IMR-90 (cell line): ENCODE results near the gene OSBP. TPM values are rescaled to one million over a fixed set of nuclear protein-coding genes. Genes with fewer than 3 reads are reported as not detected.

ENCODE experiments used
- ATAC-seq: fragments of 200-7000 bp; cut with Tn5 transposase; 2 replicates; pipeline ENCODE4 v1.9.1; 2020; ENCODE audit warnings: low read depth, mild to moderate bottlenecking, moderate library complexity
- BruUV-seq: library from RNA; stranded (reverse); fragments of 400-500 nt; replicated peaks from 2 replicates; lab custom pipeline; 2021; lab: Mats Ljungman, UMichigan
- CTCF ChIA-PET: fragments of 300-600 bp; formaldehyde crosslinking; extraction: SDS; loops from one replicate; lab custom pipeline; 2021; ENCODE audit warnings: antibody characterized with exemption; lab: Yijun Ruan, JAX
- POLR2A ChIA-PET: fragments of 300-600 bp; sonication (Branson Sonifier 250); formaldehyde crosslinking; loops from one replicate; lab custom pipeline; 2022; ENCODE audit warnings: antibody characterized with exemption; ENCODE audit not compliant: unreplicated experiment; lab: Charles Lee
- DNase-seq: peaks from one replicate; pipeline ENCODE4 v3.0.0; 2013
- H2AFZ ChIP-seq: replicated peaks from 2 replicates; pipeline ENCODE3; 2013; ENCODE audit warnings: low read length, mild to moderate bottlenecking; ENCODE audit not compliant: poor library complexity
- H2AK5ac ChIP-seq: 2 replicates; pipeline ENCODE4 v1.6.1; 2013; ENCODE audit warnings: low read depth, low read length, inconsistent platforms
- H2AK9ac ChIP-seq: replicated peaks from 2 replicates; pipeline ENCODE3; 2013; ENCODE audit warnings: mild to moderate bottlenecking, low read depth, low read length, moderate library complexity; ENCODE audit not compliant: poor library complexity
- H2BK120ac ChIP-seq: 2 replicates; pipeline ENCODE4 v1.6.1; 2013; ENCODE audit warnings: low read depth, low read length, inconsistent platforms
- H2BK15ac ChIP-seq: 3 replicates; pipeline ENCODE4 v1.6.1; 2013; ENCODE audit warnings: low read depth, low read length, inconsistent platforms
- H2BK20ac ChIP-seq: 2 replicates; pipeline ENCODE4 v1.6.1; 2013; ENCODE audit warnings: low read depth, mild to moderate bottlenecking, inconsistent platforms, low read length, moderate library complexity
- H2BK5ac ChIP-seq: 2 replicates; pipeline ENCODE4 v1.6.1; 2013; ENCODE audit warnings: mild to moderate bottlenecking, low read depth, low read length, inconsistent platforms; ENCODE audit not compliant: poor library complexity, severe bottlenecking
- H3K14ac ChIP-seq: replicated peaks from 2 replicates; pipeline ENCODE4 v1.6.1; 2013; ENCODE audit warnings: low read depth, low read length, inconsistent platforms
- H3K18ac ChIP-seq: 2 replicates; pipeline ENCODE4 v1.6.1; 2013; ENCODE audit warnings: low read depth, low read length, control low read depth
- H3K23ac ChIP-seq: 2 replicates; pipeline ENCODE4 v1.6.1; 2013; ENCODE audit warnings: low read depth, low read length, inconsistent platforms
- H3K27ac ChIP-seq: 2 replicates; pipeline ENCODE4 v1.5.1; 2013; ENCODE audit warnings: mild to moderate bottlenecking, control low read depth, low read length; ENCODE audit not compliant: insufficient read depth
- H3K27me3 ChIP-seq: 2 replicates; pipeline ENCODE4 v1.6.1; 2013; ENCODE audit warnings: low read length; ENCODE audit not compliant: control insufficient read depth, insufficient read depth
- H3K36me3 ChIP-seq: 2 replicates; pipeline ENCODE4 v1.6.1; 2013; ENCODE audit warnings: low read length, mixed read lengths; ENCODE audit not compliant: control insufficient read depth, insufficient read depth
- H3K4ac ChIP-seq: 2 replicates; pipeline ENCODE4 v1.6.1; 2013; ENCODE audit warnings: low read depth, low read length, inconsistent platforms
- H3K4me1 ChIP-seq: 2 replicates; pipeline ENCODE4 v1.6.1; 2013; ENCODE audit warnings: low read length, mixed read lengths; ENCODE audit not compliant: control insufficient read depth, insufficient read depth
- H3K4me2 ChIP-seq: 2 replicates; pipeline ENCODE4 v1.6.1; 2013; ENCODE audit warnings: low read depth, mild to moderate bottlenecking, control low read depth, low read length, moderate library complexity
- H3K4me3 ChIP-seq: 2 replicates; pipeline ENCODE4 v1.5.1; 2013; ENCODE audit warnings: low read depth, mild to moderate bottlenecking, control low read depth, low read length, moderate library complexity; ENCODE audit not compliant: insufficient read depth
- H3K56ac ChIP-seq: 2 replicates; pipeline ENCODE4 v1.6.1; 2013; ENCODE audit warnings: low read length, inconsistent platforms; ENCODE audit not compliant: insufficient read depth; ENCODE audit errors: extremely low read depth
- H3K79me1 ChIP-seq, 2 experiments: 2 replicates each; pipeline ENCODE4 v1.6.1; 2013; ENCODE audit warnings: low read length in 2 of 2, inconsistent platforms in 1 of 2, low read depth in 1 of 2
- H3K9ac ChIP-seq: 2 replicates; pipeline ENCODE4 v1.6.1; 2013; ENCODE audit warnings: low read depth, low read length, control low read depth
- H3K9me1 ChIP-seq: 2 replicates; pipeline ENCODE4 v1.6.1; 2013; ENCODE audit warnings: low read length, inconsistent platforms; ENCODE audit not compliant: insufficient read depth
- H3K9me3 ChIP-seq: 2 replicates; pipeline ENCODE4 v1.6.1; 2013; ENCODE audit warnings: low read length; ENCODE audit not compliant: control insufficient read depth, insufficient read depth
- H4K20me1 ChIP-seq: 2 replicates; pipeline ENCODE4 v1.6.1; 2013; ENCODE audit warnings: low read length, inconsistent platforms; ENCODE audit not compliant: insufficient read depth
- H4K5ac ChIP-seq: 2 replicates; pipeline ENCODE4 v1.6.1; 2013; ENCODE audit warnings: mild to moderate bottlenecking, low read depth, low read length, control low read depth
- H4K8ac ChIP-seq, 2 experiments: 2 replicates each; pipeline ENCODE4 v1.6.1; 2013; ENCODE audit warnings: low read depth in 2 of 2, low read length in 2 of 2, control low read depth in 1 of 2, inconsistent platforms in 1 of 2
- H4K91ac ChIP-seq: 2 replicates; pipeline ENCODE4 v1.6.1; 2013; ENCODE audit warnings: low read depth, low read length, inconsistent platforms; ENCODE audit not compliant: insufficient read depth
- BHLHE40 ChIP-seq: fragments of 150-350 bp; IDR thresholded peaks from 2 replicates; pipeline ENCODE4 v1.6.1; 2016; ENCODE audit warnings: mild to moderate bottlenecking, low read depth, low read length
- CEBPB ChIP-seq: IDR thresholded peaks from 2 replicates; pipeline ENCODE4 v1.6.1; 2012; ENCODE audit warnings: low read depth, low read length, improper control_type of control experiment
- CHD1 ChIP-seq: IDR thresholded peaks from 2 replicates; pipeline ENCODE4 v1.6.1; 2012; ENCODE audit warnings: low read depth, low read length, improper control_type of control experiment
- CTCF ChIP-seq: conservative IDR thresholded peaks from 2 replicates; pipeline ENCODE4 v1.5.1; 2012; ENCODE audit warnings: mild to moderate bottlenecking, low read depth, low read length, improper control_type of control experiment
- ELK1 ChIP-seq: fragments of 150-350 bp; IDR thresholded peaks from 2 replicates; pipeline ENCODE4 v1.6.1; 2016; ENCODE audit warnings: low read depth, mild to moderate bottlenecking, low read length, moderate library complexity, borderline replicate concordance
- FOS ChIP-seq: fragments of 150-350 bp; IDR thresholded peaks from 2 replicates; pipeline ENCODE4 v1.6.1; 2016; ENCODE audit warnings: low read depth, low read length
- MAFK ChIP-seq: IDR thresholded peaks from 2 replicates; pipeline ENCODE4 v1.6.1; 2012; ENCODE audit warnings: low read depth, low read length, improper control_type of control experiment
- MAZ ChIP-seq: IDR thresholded peaks from 2 replicates; pipeline ENCODE4 v1.6.1; 2012; ENCODE audit warnings: low read depth, mild to moderate bottlenecking, low read length, improper control_type of control experiment, moderate library complexity, borderline replicate concordance
- MXI1 ChIP-seq: IDR thresholded peaks from 2 replicates; pipeline ENCODE4 v1.6.1; 2012; ENCODE audit warnings: low read depth, mild to moderate bottlenecking, low read length, moderate library complexity, borderline replicate concordance
- NFE2L2 ChIP-seq: fragments of 150-350 bp; IDR thresholded peaks from 2 replicates; pipeline ENCODE4 v1.6.1; 2016; ENCODE audit warnings: low read depth, mild to moderate bottlenecking, low read length
- POLR2A ChIP-seq: IDR thresholded peaks from 2 replicates; pipeline ENCODE4 v1.6.1; 2012; ENCODE audit warnings: mild to moderate bottlenecking, low read depth, low read length
- RAD21 ChIP-seq: IDR thresholded peaks from 2 replicates; pipeline ENCODE4 v1.6.1; 2012; ENCODE audit warnings: low read length, improper control_type of control experiment
- RCOR1 ChIP-seq: IDR thresholded peaks from 2 replicates; pipeline ENCODE4 v1.6.1; 2012; ENCODE audit warnings: mild to moderate bottlenecking, low read length, improper control_type of control experiment; ENCODE audit not compliant: insufficient replicate concordance
- RFX5 ChIP-seq: IDR thresholded peaks from 2 replicates; pipeline ENCODE4 v1.8.0; 2012; ENCODE audit warnings: low read depth, mild to moderate bottlenecking, low read length, moderate library complexity
- SMC3 ChIP-seq: fragments of 150-350 bp; IDR thresholded peaks from 2 replicates; pipeline ENCODE4 v1.6.1; 2016; ENCODE audit warnings: low read depth, mild to moderate bottlenecking, antibody characterized with exemption, low read length, moderate library complexity
- WGBS, 2 experiments: methylation state at CpG; one replicate each; pipeline versions ENCODE4 v1.1.5 to v1.1.7; 2013; ENCODE audit warnings: missing lambda C conversion rate in 2 of 2; ENCODE audit not compliant: insufficient read length in 1 of 2; ENCODE audit errors: extremely low coverage in 2 of 2; 5-methylcytosine and 5-hydroxymethylcytosine counted together
- dilution Hi-C: fragments of 300-500 bp; cut with HindIII; formaldehyde crosslinking; loops from one replicate; pipeline ENCODE4 v1.14.3; 2018; ENCODE audit warnings: low sequenced_read_pairs; ENCODE audit not compliant: unreplicated experiment
- in situ Hi-C: fragments of 300-500 bp; cut with MboI; formaldehyde crosslinking; loops from 3 replicates; pipeline ENCODE4 v1.14.3; 2019; ENCODE audit warnings: low sequenced_read_pairs, inconsistent platforms, mixed read lengths
- intact Hi-C: fragments of 100-400 bp; cut with micrococcal nuclease; formaldehyde crosslinking; loops from 2 replicates; pipeline ENCODE4 v1.10.0; 2022
- polyA plus RNA-seq, 3 experiments: library from polyadenylated mRNA; depleted of rRNA; stranded (reverse); fragments of >200 nt; gene quantifications; 2 replicates each; pipeline ENCODE4 v1.2.3, GENCODE V29; 2012; ENCODE audit warnings: low replicate concordance in 1 of 3
- total RNA-seq: library from RNA; depleted of rRNA; stranded (reverse); fragments of >200 nt; gene quantifications from 2 replicates; pipeline ENCODE4 v1.2.3, GENCODE V29; 2012
- TF ChIP-seq, protein P1 (sequence below): fragments of 150-350 bp; IDR thresholded peaks from 2 replicates; pipeline ENCODE4 v1.6.1; 2017; ENCODE audit warnings: mild to moderate bottlenecking, antibody characterized with exemption, low read length, low read depth

OSBP gene
- total and polyA plus RNA-seq, 2 of the 4 experiments (the other 2 are of a cell fraction) = 22.1 to 27.4 TPM

- TF ChIP-seq SMC3 (no peak), ELK1 (no peak), MAFK (no peak), POLR2A (no peak), RCOR1 (no peak), RAD21 (no peak), RFX5 (no peak), NFE2L2 (no peak), CEBPB (no peak), MXI1 (no peak), BHLHE40 (no peak), CTCF (no peak), FOS (no peak), MAZ (no peak), CHD1 (no peak)
- TF ChIP-seq, protein P1, sequence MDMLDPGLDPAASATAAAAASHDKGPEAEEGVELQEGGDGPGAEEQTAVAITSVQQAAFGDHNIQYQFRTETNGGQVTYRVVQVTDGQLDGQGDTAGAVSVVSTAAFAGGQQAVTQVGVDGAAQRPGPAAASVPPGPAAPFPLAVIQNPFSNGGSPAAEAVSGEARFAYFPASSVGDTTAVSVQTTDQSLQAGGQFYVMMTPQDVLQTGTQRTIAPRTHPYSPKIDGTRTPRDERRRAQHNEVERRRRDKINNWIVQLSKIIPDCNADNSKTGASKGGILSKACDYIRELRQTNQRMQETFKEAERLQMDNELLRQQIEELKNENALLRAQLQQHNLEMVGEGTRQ = no peak
- H4K91ac ChIP-seq = no peak overlapping the region
- BruUV-seq = no TSS peak
- no peak overlapping the region for H3K14ac ChIP-seq
- intact Hi-C loops = loop anchor here (2.0 kb wide), 1 partner anchor 61 kb away; no protein-coding TSS in a partner anchor
- CTCF ChIA-PET = interaction anchor here (0.9 kb wide), 1 partner anchor 45 kb away, joined by 3 read pairs; no protein-coding TSS in a partner anchor
- dilution Hi-C loops = no loop called here
- no peaks in the 10 kb centered on the region for H3K9me3 ChIP-seq
- H3K9me1 ChIP-seq = no peaks in the 10 kb centered on the region
- no peak overlapping the region for H3K56ac ChIP-seq
- H2BK20ac ChIP-seq = no peak overlapping the region
- ATAC-seq = no peak
- H3K36me3 ChIP-seq = no peaks in the 10 kb centered on the region
- H2AFZ ChIP-seq = no peak overlapping the region
- no peak overlapping the region for H2BK5ac ChIP-seq
- no peak overlapping the region for H2AK5ac ChIP-seq
- no peak overlapping the region for H2AK9ac ChIP-seq
- peaks cover 20% of the 10 kb centered on the region for H4K20me1 ChIP-seq
- H2BK15ac ChIP-seq = no peak overlapping the region
- DNase-seq = no peak
- in situ Hi-C loops = loop anchor here (25.0 kb wide), 1 partner anchor 1694 kb away; no protein-coding TSS in a partner anchor
- POLR2A ChIA-PET = no interaction called here
- no peaks in the 10 kb centered on the region; the same call in 1 of the 2 replicates for H3K4me1 ChIP-seq
- H3K27me3 ChIP-seq = no peaks in the 10 kb centered on the region
- H3K9ac ChIP-seq = no peak overlapping the region
- H4K8ac ChIP-seq = 0 out of 4 replicates have a peak overlapping the region, but pooled peaks of 1 of the 2 experiments have one; percentile 5
- peaks cover 2 to 20% of the 10 kb centered on the region in 2 experiments; a peak in 3 of 4 replicates for H3K79me1 ChIP-seq
- H3K4me3 ChIP-seq = no peak overlapping the region
- H3K23ac ChIP-seq = no peak overlapping the region
- no peak overlapping the region for H2BK120ac ChIP-seq
- H4K5ac ChIP-seq = no peak overlapping the region
- H3K4me2 ChIP-seq = no peak overlapping the region
- H3K4ac ChIP-seq = no peak overlapping the region
- WGBS, 2 experiments = no CpG with 5 or more reads among the region's 1 CpG
- H3K27ac ChIP-seq = no peak overlapping the region
- H3K18ac ChIP-seq = no peak overlapping the region
These were observed 2.3 kb upstream of the OSBP start for GRCh38 chr11:59617876-59618275.
